A549 (cell line): ENCODE results near the gene ROPN1L. TPM values are rescaled to one million over a fixed set of nuclear protein-coding genes. Genes with fewer than 3 reads are reported as not detected.

Experiments
- ATAC-seq, 2 experiments: fragments of 200-7000 bp in 1 of 2; fragments of >200 bp in 1 of 2; cut with Nextera tagmentation in 1 of 2; cut with Tn5 transposase in 1 of 2; 3 replicates each; pipeline versions ENCODE4 v1.8.0 to v1.9.1; 2018 to 2020; ENCODE audit warnings: mild to moderate bottlenecking in 1 of 2, moderate library complexity in 1 of 2
- CTCF ChIA-PET: fragments of 300-600 bp; sonication (Branson Sonifier 250); formaldehyde crosslinking; extraction: SDS; loops from one replicate; lab custom pipeline; 2021; ENCODE audit warnings: antibody characterized with exemption, inconsistent platforms; lab: Yijun Ruan, JAX
- POLR2A ChIA-PET: fragments of 350-600 bp; formaldehyde crosslinking; extraction: SDS; loops from one replicate; lab custom pipeline; 2021; ENCODE audit warnings: antibody characterized with exemption, inconsistent platforms; lab: Yijun Ruan, JAX
- DNase-seq, 2 experiments: peaks; one replicate each; pipeline versions ENCODE4 v3.0.0 to v3.0.0-alpha.2; 2011 to 2016; ENCODE audit warnings: low read depth in 1 of 2, low spot score in 1 of 2
- FAIRE-seq: peaks from 2 replicates; lab custom pipeline; 2011; peaks lifted over from hg19 to GRCh38; lab: Jason Lieb, UNC
- H3K27ac ChIP-seq, 2 experiments: fragments of >200 bp; sonication (Bioruptor Twin); formaldehyde crosslinking; 3 replicates each; pipeline ENCODE4 v1.5.1; 2016 to 2017
- H3K4me1 ChIP-seq: fragments of >200 bp; sonication (Bioruptor Twin); formaldehyde crosslinking; 3 replicates; pipeline ENCODE4 v1.6.1; 2016
- H3K4me2 ChIP-seq: fragments of >200 bp; sonication (Bioruptor Twin); formaldehyde crosslinking; 3 replicates; pipeline ENCODE4 v1.6.1; 2016
- H3K4me3 ChIP-seq: fragments of >200 bp; sonication (Bioruptor Twin); formaldehyde crosslinking; 3 replicates; pipeline ENCODE4 v1.5.1; 2016
- H3K9me3 ChIP-seq: fragments of >200 bp; sonication (Bioruptor Twin); formaldehyde crosslinking; 3 replicates; pipeline ENCODE4 v1.6.1; 2016
- CBX8 ChIP-seq: fragments of 200-600 bp; sonication (generic); IDR thresholded peaks from 2 replicates; pipeline ENCODE4 v1.6.1; 2016
- CHD2 ChIP-seq: fragments of 150-350 bp; IDR thresholded peaks from 2 replicates; pipeline ENCODE4 v1.6.1; 2014; ENCODE audit warnings: low read length; ENCODE audit not compliant: partially characterized antibody
- CHD4 ChIP-seq: fragments of 200-600 bp; sonication (generic); IDR thresholded peaks from 2 replicates; pipeline ENCODE4 v1.6.1; 2016; ENCODE audit warnings: antibody characterized with exemption, mild to moderate bottlenecking, borderline replicate concordance
- CTCF ChIP-seq: fragments of >200 bp; sonication (Bioruptor Twin); formaldehyde crosslinking; IDR thresholded peaks from 3 replicates; pipeline ENCODE4 v1.5.1; 2016
- ELK1 ChIP-seq: fragments of 150-350 bp; IDR thresholded peaks from 2 replicates; pipeline ENCODE4 v1.6.1; 2014; ENCODE audit warnings: low read depth, mild to moderate bottlenecking, low read length
- FOSB ChIP-seq: fragments of 250-450 bp; sonication (Bioruptor Pico); IDR thresholded peaks from 2 replicates; pipeline ENCODE4 v1.5.0; 2020; ENCODE audit warnings: mild to moderate bottlenecking, moderate library complexity
- FOXS1 ChIP-seq: fragments of 250-450 bp; sonication (Bioruptor Pico); IDR thresholded peaks from 2 replicates; pipeline ENCODE4 v1.5.0; 2020; ENCODE audit warnings: mild to moderate bottlenecking, moderate library complexity
- JUN ChIP-seq, 2 experiments: fragments of >200 bp; sonication (Bioruptor Twin); formaldehyde crosslinking; IDR thresholded peaks; 2 replicates in 1 of 2; 3 replicates in 1 of 2; pipeline ENCODE4 v1.6.1; 2016 to 2017
- KDM5A ChIP-seq: fragments of 200-600 bp; sonication (generic); IDR thresholded peaks from 2 replicates; pipeline ENCODE4 v1.6.1; 2016; ENCODE audit warnings: antibody characterized with exemption, mild to moderate bottlenecking
- PHF8 ChIP-seq: fragments of 200-600 bp; sonication (generic); IDR thresholded peaks from 2 replicates; pipeline ENCODE4 v1.6.1; 2016; ENCODE audit warnings: low read depth, mild to moderate bottlenecking, antibody characterized with exemption, moderate library complexity, borderline replicate concordance
- RAD21 ChIP-seq, 2 experiments: fragments of >200 bp in 1 of 2; sonication (Bioruptor Twin) in 1 of 2; formaldehyde crosslinking in 1 of 2; IDR thresholded peaks in 1 of 2; conservative IDR thresholded peaks in 1 of 2; 2 replicates in 1 of 2; 3 replicates in 1 of 2; pipeline ENCODE4 v1.6.1; 2012 to 2018; ENCODE audit warnings: inconsistent platforms in 1 of 2
- RCOR1 ChIP-seq: fragments of 150-350 bp; IDR thresholded peaks from 2 replicates; pipeline ENCODE4 v1.6.1; 2014; ENCODE audit warnings: antibody characterized with exemption, low read length, low read depth
- SMC3 ChIP-seq: fragments of >200 bp; sonication (Bioruptor Twin); formaldehyde crosslinking; IDR thresholded peaks from 3 replicates; pipeline ENCODE4 v1.6.1; 2018; ENCODE audit warnings: inconsistent platforms
- TFCP2L1 ChIP-seq: fragments of 250-450 bp; sonication (Bioruptor Pico); IDR thresholded peaks from 2 replicates; pipeline ENCODE4 v1.5.0; 2021; ENCODE audit warnings: mild to moderate bottlenecking
- TP53 ChIP-seq: fragments of 250-450 bp; sonication (Bioruptor Pico); IDR thresholded peaks from 2 replicates; pipeline ENCODE4 v1.5.0; 2021; ENCODE audit warnings: mild to moderate bottlenecking, moderate library complexity
- WGBS: methylation state at CpG from one replicate; pipeline ENCODE4 v1.1.6; 2017; ENCODE audit errors: missing lambda C conversion rate; 5-methylcytosine and 5-hydroxymethylcytosine counted together
- polyA plus RNA-seq, 4 experiments: library from polyadenylated mRNA; depleted of rRNA in 3 of 4; stranded (reverse); fragments of >200 nt; fragmentation: RNase III in 1 of 4; extraction: RNeasy Plus Mini Kit Qiagen cat#74134 plus additional on column Dnase treatment in 1 of 4; gene quantifications; 2 replicates in 3 of 4; 3 replicates in 1 of 4; pipeline ENCODE4 v1.2.3, GENCODE V29; 2011 to 2017
- TF ChIP-seq, protein P1 (sequence below): IDR thresholded peaks from 2 replicates; pipeline ENCODE4 v1.6.1; 2012; ENCODE audit warnings: low read depth, borderline replicate concordance
- TF ChIP-seq, protein P2 (sequence below): fragments of 250-450 bp; sonication (Bioruptor Pico); IDR thresholded peaks from 2 replicates; pipeline ENCODE4 v1.5.0; 2020; ENCODE audit warnings: low read depth, mild to moderate bottlenecking, moderate library complexity
- TF ChIP-seq, protein P3 (sequence below): fragments of 450-650 bp; IDR thresholded peaks from 2 replicates; pipeline ENCODE4 v1.6.1; 2014; ENCODE audit warnings: antibody characterized with exemption
- TF ChIP-seq, protein P4 (sequence below): fragments of >200 bp; sonication (Bioruptor Twin); formaldehyde crosslinking; IDR thresholded peaks from 3 replicates; pipeline ENCODE4 v1.6.1; 2016

Gene ROPN1L
- polyA plus RNA-seq, 2 of the 4 experiments (the other 2 are of a cell fraction), result 0.83 to 1.4 TPM

DNA sequence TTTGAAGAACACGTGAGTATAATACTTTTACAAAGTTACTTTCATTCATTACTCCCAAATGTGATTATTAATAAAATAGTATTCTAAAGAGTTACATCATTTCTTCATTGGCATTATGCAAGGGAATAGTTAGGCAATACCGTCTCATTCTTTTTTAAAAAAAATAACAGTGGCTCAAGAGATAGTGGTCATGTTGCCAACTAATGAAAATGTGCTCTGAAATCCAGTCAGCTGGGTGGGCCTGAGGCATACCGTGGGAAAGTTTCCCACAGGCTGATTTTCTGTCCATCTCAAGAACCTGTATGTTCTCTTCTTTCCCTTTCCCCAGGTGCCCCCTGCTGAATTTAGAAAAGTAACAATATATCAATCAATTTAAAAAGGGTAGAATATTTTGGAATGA is 40.8 kb upstream of the ROPN1L start (continued):
- TF ChIP-seq, protein P1, sequence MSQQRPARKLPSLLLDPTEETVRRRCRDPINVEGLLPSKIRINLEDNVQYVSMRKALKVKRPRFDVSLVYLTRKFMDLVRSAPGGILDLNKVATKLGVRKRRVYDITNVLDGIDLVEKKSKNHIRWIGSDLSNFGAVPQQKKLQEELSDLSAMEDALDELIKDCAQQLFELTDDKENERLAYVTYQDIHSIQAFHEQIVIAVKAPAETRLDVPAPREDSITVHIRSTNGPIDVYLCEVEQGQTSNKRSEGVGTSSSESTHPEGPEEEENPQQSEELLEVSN, result no peak
- TF ChIP-seq CHD4 (no peak), CTCF (no peak), SMC3 (no peak), JUN (IDR thresholded peaks at IDR 0.05) (no peak), FOXS1 (CRISPR knock-in tag) (no peak), CBX8 (no peak), TFCP2L1 (CRISPR knock-in tag) (no peak), RAD21 (conservative IDR thresholded peaks at IDR 0.05 in 1 of 2, IDR thresholded peaks at IDR 0.05 in 1 of 2) (no peak)
- TF ChIP-seq, protein P2, sequence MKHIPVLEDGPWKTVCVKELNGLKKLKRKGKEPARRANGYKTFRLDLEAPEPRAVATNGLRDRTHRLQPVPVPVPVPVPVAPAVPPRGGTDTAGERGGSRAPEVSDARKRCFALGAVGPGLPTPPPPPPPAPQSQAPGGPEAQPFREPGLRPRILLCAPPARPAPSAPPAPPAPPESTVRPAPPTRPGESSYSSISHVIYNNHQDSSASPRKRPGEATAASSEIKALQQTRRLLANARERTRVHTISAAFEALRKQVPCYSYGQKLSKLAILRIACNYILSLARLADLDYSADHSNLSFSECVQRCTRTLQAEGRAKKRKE (CRISPR knock-in tag), result no peak
- TF ChIP-seq, protein P3, sequence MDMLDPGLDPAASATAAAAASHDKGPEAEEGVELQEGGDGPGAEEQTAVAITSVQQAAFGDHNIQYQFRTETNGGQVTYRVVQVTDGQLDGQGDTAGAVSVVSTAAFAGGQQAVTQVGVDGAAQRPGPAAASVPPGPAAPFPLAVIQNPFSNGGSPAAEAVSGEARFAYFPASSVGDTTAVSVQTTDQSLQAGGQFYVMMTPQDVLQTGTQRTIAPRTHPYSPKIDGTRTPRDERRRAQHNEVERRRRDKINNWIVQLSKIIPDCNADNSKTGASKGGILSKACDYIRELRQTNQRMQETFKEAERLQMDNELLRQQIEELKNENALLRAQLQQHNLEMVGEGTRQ, result no peak

- Histone ChIP-seq H3K4me2 (no peak overlapping the region), H3K4me1 (peaks cover 6% of the 10 kb centered on the region; the same call in 2 of the 3 replicates), H3K4me3 (no peak overlapping the region), H3K27ac (no peak overlapping the region)
- 87% methylated on average over 1 of the region's 1 CpG for WGBS
- ATAC-seq (no peak), DNase-seq (no peak)
- POLR2A ChIA-PET, result no interaction called here
- CTCF ChIA-PET, result interaction anchor here (1.4 kb wide), 1 partner anchor 44 kb away, joined by 3 read pairs; no protein-coding TSS in a partner anchor
- TF ChIP-seq FOSB (CRISPR knock-in tag) (no peak), ELK1 (no peak), PHF8 (no peak), RCOR1 (no peak), SMC3 (no peak), CHD2 (no peak), TP53 (no peak), KDM5A (no peak)
- TF ChIP-seq, protein P4, sequence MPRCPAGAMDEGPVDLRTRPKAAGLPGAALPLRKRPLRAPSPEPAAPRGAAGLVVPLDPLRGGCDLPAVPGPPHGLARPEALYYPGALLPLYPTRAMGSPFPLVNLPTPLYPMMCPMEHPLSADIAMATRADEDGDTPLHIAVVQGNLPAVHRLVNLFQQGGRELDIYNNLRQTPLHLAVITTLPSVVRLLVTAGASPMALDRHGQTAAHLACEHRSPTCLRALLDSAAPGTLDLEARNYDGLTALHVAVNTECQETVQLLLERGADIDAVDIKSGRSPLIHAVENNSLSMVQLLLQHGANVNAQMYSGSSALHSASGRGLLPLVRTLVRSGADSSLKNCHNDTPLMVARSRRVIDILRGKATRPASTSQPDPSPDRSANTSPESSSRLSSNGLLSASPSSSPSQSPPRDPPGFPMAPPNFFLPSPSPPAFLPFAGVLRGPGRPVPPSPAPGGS, result no peak
- TF ChIP-seq, protein P1, result no peak
- TF ChIP-seq, all 56 proteins: peak for 0
- no peaks in the 10 kb centered on the region for H3K9me3 ChIP-seq
- FAIRE-seq, result no peak
These were observed 40.2 kb upstream of the ROPN1L start for GRCh38 chr5:10401498-10401897.
